HG02763 (cell line): ENCODE measurements around the gene PSORS1C1.
"Not testable (repeated sequence)": the region's sequence is repeated elsewhere in the genome, so short reads cannot be mapped to it uniquely, and the experiment has no call there.

Source experiments
- ATAC-seq: cut with Tn5 transposase; IDR thresholded peaks from one replicate; pipeline ENCODE4 v1.9.1; 2021; ENCODE audit warnings: mild to moderate bottlenecking, moderate library complexity; ENCODE audit not compliant: unreplicated experiment

The PSORS1C1 gene

DNA sequence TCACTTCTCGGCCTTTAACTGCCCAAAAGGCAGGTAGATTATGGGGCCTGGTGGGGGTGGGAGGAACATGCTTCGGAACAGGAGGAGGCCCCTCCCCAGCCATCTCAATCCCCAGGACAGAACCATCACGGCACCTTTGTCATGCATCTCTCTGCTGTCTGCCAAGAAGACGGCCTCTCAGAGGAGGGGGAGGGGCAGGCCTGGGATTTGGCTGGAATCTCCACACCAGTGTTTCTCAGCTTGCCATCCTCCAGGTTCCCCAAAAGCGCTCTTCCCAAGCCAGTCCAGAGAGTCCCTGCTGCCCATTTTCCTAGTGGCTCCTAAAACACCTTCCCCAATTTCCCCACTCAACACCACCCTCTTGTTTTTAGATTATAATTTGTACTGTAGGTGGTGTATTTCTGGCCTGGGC, 58.4 kb downstream of the PSORS1C1 start:
- no peak for ATAC-seq

DNA sequence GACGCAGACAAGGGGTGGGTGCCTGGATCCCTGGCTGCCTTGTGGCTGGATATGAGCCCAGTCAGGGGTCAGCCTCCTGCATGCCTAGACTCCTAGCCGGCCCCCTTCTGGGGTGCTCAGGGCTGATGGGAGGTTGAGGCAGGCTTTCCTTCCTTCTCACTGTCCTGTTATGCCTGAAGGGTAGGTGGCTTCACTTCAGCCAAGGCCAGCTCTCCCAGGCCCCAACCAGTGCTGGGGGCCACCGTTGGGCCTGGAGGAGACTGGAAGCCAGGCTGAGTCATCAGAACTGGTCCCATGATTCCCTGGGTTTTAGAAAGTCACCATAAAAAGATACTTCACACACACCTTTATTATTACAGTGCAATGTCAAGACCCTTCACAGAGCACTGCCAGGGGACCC, 58.8 kb downstream of the PSORS1C1 start:
- no peak for ATAC-seq

DNA sequence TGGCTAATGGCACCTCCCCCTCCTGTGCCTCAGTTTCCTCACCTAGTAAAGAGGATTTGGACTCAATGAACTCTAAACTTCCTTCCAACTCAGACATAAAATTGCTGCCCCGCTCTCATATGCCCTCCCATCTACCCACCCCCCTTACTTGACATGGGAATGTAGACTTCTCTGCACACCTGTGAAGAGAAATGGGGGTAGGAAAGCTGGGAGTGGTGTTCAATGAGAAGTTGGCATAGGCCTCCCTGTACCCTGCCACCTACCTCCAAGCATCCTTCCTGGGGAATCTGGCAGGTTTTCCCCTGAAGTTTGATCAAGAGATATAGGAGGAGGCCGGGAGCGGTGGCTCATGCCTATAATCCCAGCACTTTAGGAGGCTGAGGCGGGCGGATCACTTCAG, 59.8 kb downstream of the PSORS1C1 start:
- no peak for ATAC-seq

DNA sequence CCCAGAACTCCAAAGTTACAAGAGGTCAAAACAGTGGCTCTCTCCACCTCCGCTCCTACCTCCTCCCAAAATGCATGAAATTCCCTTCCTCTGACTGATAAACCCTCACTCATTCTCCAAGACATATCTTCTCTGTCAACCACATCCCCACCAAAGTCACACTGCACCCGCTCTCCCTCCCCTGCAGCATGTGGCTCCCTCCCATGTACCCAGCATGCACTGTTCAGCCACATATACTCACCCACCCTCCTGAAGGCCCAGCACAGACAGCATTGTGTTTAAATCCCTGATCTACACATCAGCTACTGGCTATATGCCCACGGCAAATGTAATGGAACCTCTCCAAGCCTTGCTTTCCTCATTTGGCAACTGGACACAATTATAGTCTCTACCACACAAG, 61.4 kb downstream of the PSORS1C1 start:
- no peak for ATAC-seq

DNA sequence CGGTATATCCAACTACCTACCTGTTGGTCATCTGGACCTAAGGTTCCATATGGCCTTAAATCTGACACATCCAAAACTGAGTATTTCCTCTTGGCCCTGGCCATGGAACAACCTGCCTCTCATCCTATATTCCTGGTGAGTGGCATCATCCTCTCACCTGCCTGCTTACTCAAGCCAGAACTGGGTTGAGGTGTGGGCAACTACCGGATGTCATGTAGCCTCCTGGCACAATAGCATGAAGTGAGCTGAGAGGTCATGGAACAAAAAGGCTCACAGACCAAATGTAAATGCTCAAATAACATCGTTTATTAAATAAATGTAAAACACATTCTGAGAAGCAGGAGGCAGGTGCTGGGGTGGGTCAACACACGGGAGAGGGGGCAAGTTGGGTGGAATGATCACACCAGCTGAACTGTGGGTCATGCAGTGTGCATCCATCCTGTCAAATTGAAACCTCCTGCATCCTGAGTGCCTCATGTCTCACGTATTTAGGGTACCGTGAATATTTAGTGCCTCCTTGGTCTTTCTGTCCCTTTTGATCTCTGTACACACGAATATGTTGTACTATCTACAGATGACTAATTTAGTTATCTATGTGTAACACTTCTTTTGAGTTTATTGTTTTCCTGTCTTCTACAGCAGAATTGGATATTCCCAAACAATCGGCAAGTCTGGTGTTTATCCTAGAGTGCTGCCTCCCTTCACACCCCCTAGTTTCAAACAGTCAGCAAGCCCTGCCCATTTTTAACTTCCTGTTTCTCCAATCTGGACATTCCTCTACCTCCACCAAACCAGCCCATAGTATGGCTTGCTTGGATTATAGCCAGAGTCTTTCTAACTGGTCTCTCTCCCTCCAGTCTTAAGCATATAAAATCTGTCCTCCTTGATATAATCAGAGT, 63.8 kb downstream of the PSORS1C1 start:
- ATAC-seq: no peak

DNA sequence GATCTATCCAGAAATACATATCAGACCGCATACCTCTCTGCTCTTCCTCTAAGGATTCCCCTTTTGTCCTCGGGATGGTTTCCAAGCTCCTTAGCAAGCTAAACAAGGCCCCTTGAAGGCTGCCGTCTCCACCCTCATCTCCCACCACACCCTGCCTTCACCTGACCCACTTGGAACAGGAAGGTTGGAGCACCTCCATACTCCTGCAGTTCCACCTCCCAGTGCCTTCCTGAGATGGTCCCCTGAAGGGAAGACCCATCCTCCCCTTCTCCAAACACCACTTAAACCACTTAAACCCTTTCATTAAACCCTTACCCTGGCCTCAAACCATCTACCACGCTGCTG, 64.4 kb downstream of the PSORS1C1 start:
- no peak for ATAC-seq

DNA sequence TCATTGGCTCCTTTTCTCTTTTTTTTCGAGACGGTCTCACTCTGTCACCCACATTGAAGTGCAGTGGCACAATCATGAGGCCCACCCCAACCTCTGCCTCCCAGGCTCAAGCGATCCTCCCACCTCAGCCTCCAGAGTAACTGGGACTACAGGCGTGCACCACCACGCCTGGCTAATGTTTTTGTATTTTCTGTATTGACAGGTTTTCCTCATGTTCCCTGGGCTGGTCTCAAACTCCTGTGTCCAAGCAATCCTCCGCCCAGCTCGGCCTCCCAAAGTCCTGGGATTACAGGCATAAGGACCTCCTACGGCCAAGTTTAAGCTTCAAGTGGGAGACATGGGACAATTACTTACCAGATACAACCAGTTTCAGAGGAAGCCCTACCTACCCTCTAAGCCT, 65.3 kb downstream of the PSORS1C1 start:
- ATAC-seq: no peak

DNA sequence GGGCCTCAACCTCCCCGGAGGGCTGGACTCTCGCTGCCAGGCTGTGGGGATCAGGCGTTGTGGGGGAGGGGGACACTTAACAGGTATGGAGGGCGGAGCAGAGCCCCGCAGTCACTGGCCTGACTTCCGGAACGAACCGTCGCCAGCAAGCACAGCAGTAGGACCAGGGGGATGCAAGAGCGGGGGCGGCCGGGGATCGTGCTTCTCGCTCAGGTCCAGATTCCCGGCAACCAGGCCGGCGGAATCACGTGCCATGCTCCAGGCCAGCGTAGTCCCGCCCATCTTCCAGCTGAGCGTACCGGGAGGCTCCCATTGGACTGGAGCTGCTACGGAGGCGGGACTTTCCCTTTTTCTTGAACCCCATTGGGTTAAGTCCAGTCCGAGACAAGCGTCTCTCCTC, 65.9 kb downstream of the PSORS1C1 start:
- no peak for ATAC-seq

DNA sequence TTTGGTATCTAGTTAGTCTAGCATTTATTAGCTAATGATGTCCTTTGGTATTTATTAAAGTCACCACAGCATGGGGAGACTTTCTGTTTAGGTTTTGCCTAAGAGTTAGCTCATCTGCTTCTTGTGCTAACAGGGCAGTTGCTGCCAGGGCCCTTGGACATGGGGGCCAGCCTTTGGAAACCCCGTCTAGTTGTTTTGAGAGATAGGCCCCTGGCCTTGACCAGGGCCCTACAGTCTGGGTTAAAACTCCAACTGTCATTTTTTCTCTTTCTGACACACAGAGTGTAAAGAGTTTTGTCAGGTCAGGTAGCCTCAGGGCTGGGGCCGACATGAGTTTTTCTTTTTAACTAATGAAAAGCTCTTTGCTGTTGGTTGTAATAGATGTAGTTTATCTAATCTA, 68.7 kb downstream of the PSORS1C1 start:
- ATAC-seq: not testable (repeated sequence)

DNA sequence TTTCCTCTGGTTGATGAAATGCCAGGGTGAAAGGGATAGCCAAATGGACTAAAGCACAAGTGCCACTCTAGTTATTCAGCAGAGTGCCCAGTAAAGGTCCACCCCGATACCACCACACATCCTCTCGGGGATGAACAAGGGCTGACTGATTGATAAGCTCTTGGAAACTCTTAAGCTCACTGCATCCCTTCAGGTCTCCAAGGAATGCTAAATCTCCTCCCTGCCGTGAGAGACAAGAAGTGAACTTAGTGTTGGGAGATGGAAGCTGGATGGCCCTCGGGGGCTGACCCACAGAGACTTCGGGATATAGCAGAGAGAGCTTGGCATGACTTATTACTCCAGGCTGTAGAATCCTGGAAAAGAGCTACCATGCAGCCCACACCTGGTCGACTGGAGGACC, 69.3 kb downstream of the PSORS1C1 start:
- not testable (repeated sequence) for ATAC-seq

DNA sequence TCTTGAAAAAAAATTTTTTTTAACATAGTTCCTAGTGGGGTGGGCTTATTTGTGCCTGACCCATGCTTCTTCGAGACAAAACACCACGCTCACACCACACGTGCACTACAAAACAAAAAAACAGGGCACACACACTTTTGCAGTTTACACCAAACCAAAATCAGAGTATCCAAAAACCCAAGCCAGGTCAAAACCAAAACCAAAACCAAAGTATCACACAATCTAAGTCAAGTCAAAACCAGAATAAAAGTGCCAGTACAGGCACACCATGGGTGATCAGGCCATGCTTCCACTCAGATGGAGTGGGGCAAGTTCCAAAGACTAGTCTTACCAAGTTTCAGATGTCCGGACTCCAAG, 71.1 kb downstream of the PSORS1C1 start:
- not testable (repeated sequence) for ATAC-seq

DNA sequence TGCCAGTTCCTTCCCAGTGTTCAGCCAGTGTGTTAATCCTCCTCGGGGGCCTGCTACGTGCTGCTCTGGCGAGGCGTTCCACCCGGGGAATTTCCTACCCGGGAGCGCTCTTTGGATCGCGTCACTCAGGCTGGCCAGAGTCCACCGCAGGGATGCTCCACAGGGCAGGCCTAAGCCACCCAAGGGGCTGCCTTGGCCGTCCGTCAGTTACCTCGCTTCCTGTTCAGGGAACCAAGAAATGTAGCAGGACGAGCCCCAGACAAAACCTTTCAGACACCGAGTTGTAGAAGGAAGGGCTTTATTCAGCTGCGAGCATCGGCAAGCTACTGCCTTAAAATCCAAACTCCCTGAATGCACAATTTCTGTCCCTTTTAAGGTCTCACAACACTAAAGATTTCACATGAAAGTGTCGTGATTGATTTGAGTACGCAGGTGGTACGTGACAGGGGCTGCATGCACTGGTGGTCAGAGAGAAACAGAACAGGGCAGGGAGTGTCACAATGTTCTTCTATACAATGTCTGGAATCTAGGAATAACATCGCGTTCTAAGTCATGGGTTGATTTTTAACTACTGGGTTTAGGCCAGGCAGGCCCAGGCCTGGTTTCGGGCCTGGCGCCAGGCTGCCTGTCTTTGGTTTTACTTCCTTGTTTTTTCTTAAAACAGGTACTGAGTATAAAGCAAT, 71.6 kb downstream of the PSORS1C1 start:
- ATAC-seq: no peak

DNA sequence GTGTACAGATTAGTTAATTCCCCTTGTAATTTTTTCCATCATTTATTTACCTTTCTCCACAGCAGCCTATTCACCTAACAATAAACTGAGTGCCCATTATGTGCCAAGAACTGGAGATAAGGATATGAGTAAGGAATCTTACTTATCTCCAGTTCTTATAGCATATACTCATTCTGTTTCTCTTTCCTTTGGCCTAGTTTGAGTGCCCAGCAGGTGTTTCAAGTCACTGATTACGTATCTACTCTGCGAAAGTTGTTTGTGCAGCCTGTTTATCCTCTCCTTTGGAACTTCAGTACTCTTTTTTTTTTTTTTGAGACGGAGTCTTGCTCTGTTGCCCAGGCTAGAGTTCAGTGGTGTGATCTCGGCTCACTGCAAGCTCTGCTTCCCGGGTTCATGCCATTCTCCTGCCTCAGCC, 73.2 kb downstream of the PSORS1C1 start:
- no peak for ATAC-seq

DNA sequence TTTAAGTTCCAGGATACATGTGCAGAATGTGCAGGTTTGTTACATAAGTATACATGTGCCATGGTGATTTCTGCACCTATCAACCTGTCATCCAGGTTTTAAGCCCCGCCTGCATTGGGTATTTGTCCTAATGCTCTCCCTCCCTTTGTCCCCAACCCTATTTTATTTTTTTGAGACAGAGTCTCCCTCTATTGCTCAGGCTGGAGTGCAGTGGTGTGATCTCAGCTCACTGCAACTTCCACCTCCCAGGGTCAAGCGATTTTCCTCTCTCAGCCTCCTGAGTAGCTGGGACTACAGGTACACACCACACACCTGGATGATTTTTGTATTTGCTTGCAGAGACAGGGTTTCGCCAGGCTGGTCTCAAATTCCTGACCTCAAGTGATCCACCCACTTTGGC, 74.6 kb downstream of the PSORS1C1 start:
- not testable (repeated sequence) for ATAC-seq
